Central memory CD4-positive, alpha-beta T cell (primary cell): ENCODE data around the gene GSE1.
A peak's percentile ranks its signal among the peaks of the same experiment; 100 is the strongest.

Experiments
- DNase-seq: peaks from one replicate; pipeline ENCODE4 v3.0.0; 2022

Gene GSE1

GRCh38 chr16:85710732-85711131, 97.6 kb downstream of the GSE1 start:
- no peak for DNase-seq

- no peak for DNase-seq
Observed at GRCh38 chr16:85711982-85712587, 99.0 kb downstream of the GSE1 start.

GRCh38 chr16:85712801-85713200, 99.7 kb downstream of the GSE1 start:
- DNase-seq, result no peak

- DNase-seq, result no peak
Observed at GRCh38 chr16:85715169-85716021, 102.3 kb downstream of the GSE1 start.

- DNase-seq, result no peak
Observed at GRCh38 chr16:85716022-85716679, 103.0 kb downstream of the GSE1 start.

- no peak for DNase-seq
Observed at GRCh38 chr16:85716680-85717038, 103.5 kb downstream of the GSE1 start.

- peak; percentile 35 for DNase-seq
Observed at GRCh38 chr16:85717393-85718152, 104.5 kb downstream of the GSE1 start.

- DNase-seq, result no peak
Observed at GRCh38 chr16:85718153-85718477, 105.0 kb downstream of the GSE1 start.

- no peak for DNase-seq
Observed at GRCh38 chr16:85718682-85719081, 105.6 kb downstream of the GSE1 start.

- DNase-seq, result no peak
Observed at GRCh38 chr16:85719605-85720301, 106.6 kb downstream of the GSE1 start.

- DNase-seq, result no peak
Observed at GRCh38 chr16:85720302-85720637, 107.1 kb downstream of the GSE1 start.

GRCh38 chr16:85722128-85722893, 109.2 kb downstream of the GSE1 start:
- DNase-seq, result no peak

- no peak for DNase-seq
Observed at GRCh38 chr16:85724126-85724879, 111.2 kb downstream of the GSE1 start.

- no peak for DNase-seq
Observed at GRCh38 chr16:85724936-85725335, 111.8 kb downstream of the GSE1 start.
